HCT116 (cell line): ENCODE results near the gene PDHX. TPM values are rescaled to one million over a fixed set of nuclear protein-coding genes. Genes with fewer than 3 reads are reported as not detected.

ENCODE experiments used
- ATAC-seq: fragments of 200-7000 bp; cut with Tn5 transposase; 2 replicates; pipeline ENCODE4 v1.9.1; 2020; ENCODE audit warnings: mild to moderate bottlenecking, moderate library complexity
- BruUV-seq: library from RNA; stranded (reverse); fragments of 400-500 nt; replicated peaks from 2 replicates; lab custom pipeline; 2021; lab: Mats Ljungman, UMichigan
- CTCF ChIA-PET: fragments of 300-600 bp; sonication (Branson Sonifier 250); formaldehyde crosslinking; loops from one replicate; lab custom pipeline; 2021; ENCODE audit warnings: antibody characterized with exemption; lab: Charles Lee
- POLR2A ChIA-PET: fragments of 300-600, 350-600 bp; sonication (Branson Sonifier 250); formaldehyde crosslinking; loops from one replicate; lab custom pipeline; 2021; ENCODE audit warnings: antibody characterized with exemption; lab: Charles Lee
- RAD21 ChIA-PET, 2 experiments: fragments of 300-600 bp; sonication (Branson Sonifier 250); formaldehyde crosslinking; loops; one replicate each; lab custom pipeline; 2023; ENCODE audit warnings: low total read pairs in 2 of 2; ENCODE audit not compliant: uncharacterized antibody in 2 of 2, unreplicated experiment in 2 of 2, low non-redundant PET in 1 of 2; lab: Charles Lee
- DNase-seq: peaks from one replicate; pipeline ENCODE4 v3.0.0-alpha.2; 2010; ENCODE audit warnings: low read depth, low spot score
- H2AFZ ChIP-seq: fragments of 200-600 bp; shearing (Covaris generic), sonication (generic); 2 replicates; pipeline ENCODE4 v1.6.1; 2017; ENCODE audit warnings: low read depth, mixed run types, mixed read lengths, antibody characterized with exemption, low read length; ENCODE audit not compliant: poor library complexity, severe bottlenecking
- H3K27ac ChIP-seq: 2 replicates; pipeline ENCODE4 v1.5.1; 2012; ENCODE audit warnings: low read depth, low read length
- H3K27me3 ChIP-seq: fragments of 200-600 bp; sonication (generic); 2 replicates; pipeline ENCODE4 v1.6.1; 2016; ENCODE audit warnings: mixed run types, low read length, mixed read lengths; ENCODE audit not compliant: insufficient read depth
- H3K36me3 ChIP-seq, 2 experiments: fragments of 200-500 bp in 1 of 2; fragments of 200-600 bp in 1 of 2; sonication (Bioruptor generic) in 1 of 2; sonication (generic) in 1 of 2; 2 replicates each; pipeline versions ENCODE4 v1.5.1 to v1.6.1; 2014 to 2016; ENCODE audit warnings: low read length in 2 of 2, inconsistent platforms in 1 of 2, mixed read lengths in 1 of 2, mixed run types in 1 of 2; ENCODE audit not compliant: insufficient read depth in 2 of 2, control insufficient read depth in 1 of 2
- H3K4me1 ChIP-seq, 2 experiments: fragments of 200-600 bp in 1 of 2; sonication (generic) in 1 of 2; 2 replicates each; pipeline versions ENCODE4 v1.5.1 to v1.6.1; 2012 to 2017; ENCODE audit warnings: low read length in 2 of 2, inconsistent platforms in 1 of 2, mild to moderate bottlenecking in 1 of 2, mixed read lengths in 1 of 2, mixed run types in 1 of 2, moderate library complexity in 1 of 2; ENCODE audit not compliant: insufficient read depth in 2 of 2, control insufficient read depth in 1 of 2
- H3K4me2 ChIP-seq: fragments of 200-600 bp; sonication (generic); 2 replicates; pipeline ENCODE4 v1.6.1; 2017; ENCODE audit warnings: mixed run types, low read length, mixed read lengths
- H3K4me3 ChIP-seq, 2 experiments: fragments of 200-600 bp in 1 of 2; sonication (generic) in 1 of 2; replicated peaks in 1 of 2; 2 replicates each; pipeline ENCODE4 v1.5.1; 2011 to 2016; ENCODE audit warnings: low read length in 2 of 2, control low read depth in 1 of 2, low read depth in 1 of 2, mild to moderate bottlenecking in 1 of 2, mixed read lengths in 1 of 2, mixed run types in 1 of 2
- H3K79me2 ChIP-seq: fragments of 200-600 bp; sonication (generic); 2 replicates; pipeline ENCODE4 v1.6.1; 2017; ENCODE audit warnings: mild to moderate bottlenecking, mixed run types, low read length, moderate library complexity, mixed read lengths; ENCODE audit not compliant: insufficient read depth
- H3K9ac ChIP-seq: fragments of 200-600 bp; sonication (generic); 2 replicates; pipeline ENCODE4 v1.6.1; 2016; ENCODE audit warnings: low read length, mixed read lengths
- H3K9me2 ChIP-seq: fragments of 200-600 bp; sonication (generic), shearing (Covaris generic); 2 replicates; pipeline ENCODE4 v1.6.1; 2017; ENCODE audit warnings: mixed run types, mild to moderate bottlenecking, moderate library complexity; ENCODE audit not compliant: insufficient read depth
- H3K9me3 ChIP-seq, 2 experiments: fragments of 200-500 bp in 1 of 2; fragments of 200-600 bp in 1 of 2; sonication (Bioruptor generic) in 1 of 2; sonication (generic) in 1 of 2; 2 replicates each; pipeline ENCODE4 v1.6.1; 2014 to 2017; ENCODE audit warnings: low read length in 2 of 2, mixed read lengths in 2 of 2, inconsistent platforms in 1 of 2, low read depth in 1 of 2, mild to moderate bottlenecking in 1 of 2, mixed run types in 1 of 2, moderate library complexity in 1 of 2; ENCODE audit not compliant: control insufficient read depth in 1 of 2, insufficient read depth in 1 of 2
- H4K20me1 ChIP-seq: fragments of 200-600 bp; sonication (generic), shearing (Covaris generic); 2 replicates; pipeline ENCODE4 v1.6.1; 2017; ENCODE audit warnings: mixed run types, mild to moderate bottlenecking, moderate library complexity; ENCODE audit not compliant: insufficient read depth
- CBX3 ChIP-seq: IDR thresholded peaks from 2 replicates; pipeline ENCODE4 v1.6.1; 2012; ENCODE audit warnings: low read depth
- CEBPB ChIP-seq: IDR thresholded peaks from 2 replicates; pipeline ENCODE4 v1.6.1; 2012; ENCODE audit warnings: low read depth
- EZH2 ChIP-seq: fragments of 200-600 bp; sonication (generic); IDR thresholded peaks from 2 replicates; pipeline ENCODE4 v1.6.1; 2017; ENCODE audit warnings: antibody characterized with exemption, mixed run types
- EZH2phosphoT487 ChIP-seq: fragments of 200-600 bp; IDR thresholded peaks from 2 replicates; pipeline ENCODE4 v1.6.1; 2018; ENCODE audit warnings: antibody characterized with exemption, borderline replicate concordance
- FOSL1 ChIP-seq: IDR thresholded peaks from 2 replicates; pipeline ENCODE4 v1.6.1; 2012; ENCODE audit warnings: low read depth
- JUND ChIP-seq: IDR thresholded peaks from 2 replicates; pipeline ENCODE4 v1.6.1; 2012
- POLR2A ChIP-seq: IDR thresholded peaks from 2 replicates; pipeline ENCODE4 v1.7.0; 2011; ENCODE audit warnings: borderline replicate concordance; ENCODE audit not compliant: insufficient read depth, insufficient read length; ENCODE audit errors: extremely low read depth
- POLR2AphosphoS5 ChIP-seq: IDR thresholded peaks from 2 replicates; pipeline ENCODE4 v1.6.1; 2011; ENCODE audit warnings: mild to moderate bottlenecking, low read depth, low read length, moderate library complexity
- REST ChIP-seq: IDR thresholded peaks from 2 replicates; pipeline ENCODE4 v1.6.1; 2012; ENCODE audit warnings: low read depth
- SP1 ChIP-seq: IDR thresholded peaks from 2 replicates; pipeline ENCODE4 v1.6.1; 2012; ENCODE audit warnings: low read depth
- TCF7L2 ChIP-seq: IDR thresholded peaks from 2 replicates; pipeline ENCODE4 v1.7.0; 2011; ENCODE audit warnings: borderline replicate concordance, inconsistent platforms; ENCODE audit not compliant: insufficient read depth, insufficient read length; ENCODE audit errors: extremely low read depth
- ZFX ChIP-seq: fragments of 450-650 bp; IDR thresholded peaks from 2 replicates; pipeline ENCODE4 v1.6.1; 2017
- intact Hi-C: fragments of 100-400 bp; cut with micrococcal nuclease; formaldehyde crosslinking; loops from 2 replicates; pipeline ENCODE4 v1.10.0; 2022
- total RNA-seq: library from RNA; stranded (reverse); gene quantifications from one replicate; pipeline ENCODE4 v1.2.1, GENCODE V29; 2021; ENCODE audit not compliant: unreplicated experiment
- TF ChIP-seq, protein P1 (sequence below): IDR thresholded peaks from 2 replicates; pipeline ENCODE4 v1.6.1; 2012
- TF ChIP-seq, protein P2 (sequence below), 3 experiments: fragments of 200-600 bp in 1 of 3; sonication (generic) in 1 of 3; IDR thresholded peaks in 2 of 3; conservative IDR thresholded peaks in 1 of 3; 2 replicates each; pipeline ENCODE4 v1.5.1; 2012 to 2017; ENCODE audit warnings: low read depth in 2 of 3, low read length in 2 of 3, antibody characterized with exemption in 1 of 3, borderline replicate concordance in 1 of 3, control low read depth in 1 of 3, mild to moderate bottlenecking in 1 of 3, mixed read lengths in 1 of 3, mixed run types in 1 of 3, moderate library complexity in 1 of 3; ENCODE audit not compliant: insufficient read depth in 1 of 3

The PDHX gene
- total RNA-seq, 1 experiment from 2014 or later, result 36.6 TPM

DNA sequence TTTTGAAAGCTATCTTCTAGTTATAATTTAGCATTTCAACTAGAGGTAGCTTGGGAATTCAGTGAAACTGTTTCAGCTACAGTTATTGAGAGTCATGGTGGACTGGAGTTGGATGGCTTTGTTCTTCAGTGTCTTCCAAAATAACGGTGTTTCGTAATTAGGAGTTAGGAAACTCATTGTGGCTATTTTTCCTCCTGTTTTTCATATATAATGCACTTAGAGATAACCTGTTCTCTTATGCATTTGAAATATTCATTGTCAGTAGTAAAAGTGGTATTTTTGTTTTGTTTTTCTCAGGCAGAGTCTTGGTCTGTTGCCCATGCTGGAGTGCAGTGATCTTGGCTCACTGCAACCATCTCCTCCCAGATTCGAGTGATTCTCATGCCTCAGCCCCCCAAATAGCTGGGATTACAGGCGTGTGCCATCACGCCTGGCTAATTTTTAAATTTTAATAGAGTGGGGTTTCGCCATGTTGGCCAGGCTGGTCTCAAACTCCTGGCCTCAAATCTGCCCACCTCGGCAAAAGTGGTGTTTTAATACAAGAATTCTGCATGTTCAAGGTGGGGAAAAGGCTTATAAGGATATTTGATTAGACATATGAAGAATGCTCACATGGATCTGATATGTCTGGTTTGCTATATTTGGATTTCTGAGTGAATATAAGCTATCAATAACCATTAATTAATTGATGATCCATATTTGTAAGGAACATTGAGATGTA is 12.7 kb downstream of the PDHX start:
- Histone ChIP-seq H3K9me2 (no peaks in the 10 kb centered on the region), H4K20me1 (no peaks in the 10 kb centered on the region), H3K4me2 (no peak overlapping the region), H3K27me3 (no peaks in the 10 kb centered on the region), H3K9me3 (no peaks in the 10 kb centered on the region), H3K4me3 (no peak overlapping the region), H3K79me2 (peaks cover 56% of the 10 kb centered on the region), H3K36me3 (no peaks in the 10 kb centered on the region), H3K4me1 (0 out of 4 replicates have a peak, but pooled peaks cover 0 to 6% of the 10 kb centered on the region in 2 experiments), H3K9ac (no peak overlapping the region), H2AFZ (no peak overlapping the region), H3K27ac (no peak overlapping the region)
- ChIA-PET POLR2A (no interaction called here), RAD21 (no interaction called here), CTCF (no interaction called here)
- BruUV-seq, result no TSS peak
- ATAC-seq (no peak), DNase-seq (no peak)
- TF ChIP-seq, protein P1, sequence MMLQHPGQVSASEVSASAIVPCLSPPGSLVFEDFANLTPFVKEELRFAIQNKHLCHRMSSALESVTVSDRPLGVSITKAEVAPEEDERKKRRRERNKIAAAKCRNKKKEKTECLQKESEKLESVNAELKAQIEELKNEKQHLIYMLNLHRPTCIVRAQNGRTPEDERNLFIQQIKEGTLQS, result no peak
- TF ChIP-seq, protein P2, sequence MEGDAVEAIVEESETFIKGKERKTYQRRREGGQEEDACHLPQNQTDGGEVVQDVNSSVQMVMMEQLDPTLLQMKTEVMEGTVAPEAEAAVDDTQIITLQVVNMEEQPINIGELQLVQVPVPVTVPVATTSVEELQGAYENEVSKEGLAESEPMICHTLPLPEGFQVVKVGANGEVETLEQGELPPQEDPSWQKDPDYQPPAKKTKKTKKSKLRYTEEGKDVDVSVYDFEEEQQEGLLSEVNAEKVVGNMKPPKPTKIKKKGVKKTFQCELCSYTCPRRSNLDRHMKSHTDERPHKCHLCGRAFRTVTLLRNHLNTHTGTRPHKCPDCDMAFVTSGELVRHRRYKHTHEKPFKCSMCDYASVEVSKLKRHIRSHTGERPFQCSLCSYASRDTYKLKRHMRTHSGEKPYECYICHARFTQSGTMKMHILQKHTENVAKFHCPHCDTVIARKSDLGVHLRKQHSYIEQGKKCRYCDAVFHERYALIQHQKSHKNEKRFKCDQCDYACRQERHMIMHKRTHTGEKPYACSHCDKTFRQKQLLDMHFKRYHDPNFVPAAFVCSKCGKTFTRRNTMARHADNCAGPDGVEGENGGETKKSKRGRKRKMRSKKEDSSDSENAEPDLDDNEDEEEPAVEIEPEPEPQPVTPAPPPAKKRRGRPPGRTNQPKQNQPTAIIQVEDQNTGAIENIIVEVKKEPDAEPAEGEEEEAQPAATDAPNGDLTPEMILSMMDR (IDR thresholded peaks at IDR 0.05 in 2 of 3, conservative IDR thresholded peaks at IDR 0.05 in 1 of 3; ENCODE audit: borderline replicate concordance in 1 of 3, insufficient read depth in 1 of 3, low read depth in 2 of 3, low read length in 2 of 3), result no peak
- TF ChIP-seq ZFX (no peak), JUND (no peak), CBX3 (no peak), FOSL1 (no peak), TCF7L2 (no peak), SP1 (no peak), EZH2phosphoT487 (no peak), CEBPB (no peak), POLR2AphosphoS5 (no peak), EZH2 (no peak), REST (no peak), POLR2A (no peak)
- intact Hi-C loops, result loop anchor here (5.0 to 10.0 kb wide), 3 partner anchors 236 to 1338 kb away; no protein-coding TSS in a partner anchor
